Osteoblast (primary cell): ENCODE results near the gene CRYGN. TPM values are rescaled to one million over a fixed set of nuclear protein-coding genes. Genes with fewer than 3 reads are reported as not detected.

ENCODE experiments used
- DNase-seq: peaks from one replicate; pipeline ENCODE4 v3.0.0; 2011; ENCODE audit warnings: low spot score, mixed read lengths; ENCODE audit not compliant: insufficient read length; ENCODE audit errors: missing footprints
- H2AFZ ChIP-seq: 2 replicates; pipeline ENCODE4 v1.6.0; 2011; ENCODE audit warnings: mild to moderate bottlenecking, low read length
- H3K27ac ChIP-seq: 2 replicates; pipeline ENCODE4 v1.5.1; 2011; ENCODE audit warnings: mild to moderate bottlenecking, low read depth, low read length, moderate library complexity
- H3K27me3 ChIP-seq: 2 replicates; pipeline ENCODE4 v1.6.0; 2012; ENCODE audit warnings: mild to moderate bottlenecking, control low read depth, inconsistent platforms, low read length, moderate library complexity; ENCODE audit not compliant: insufficient read depth
- H3K36me3 ChIP-seq: 2 replicates; pipeline ENCODE4 v1.5.1; 2011; ENCODE audit warnings: mild to moderate bottlenecking, low read length, control low read depth, moderate library complexity; ENCODE audit not compliant: insufficient read depth
- H3K4me1 ChIP-seq: 2 replicates; pipeline ENCODE4 v1.5.1; 2011; ENCODE audit warnings: mild to moderate bottlenecking, low read length, control low read depth, moderate library complexity; ENCODE audit not compliant: insufficient read depth
- H3K4me2 ChIP-seq: 2 replicates; pipeline ENCODE4 v1.6.0; 2011; ENCODE audit warnings: mild to moderate bottlenecking, low read length; ENCODE audit not compliant: insufficient read depth
- H3K4me3 ChIP-seq: fragments of 200-600 bp; sonication (generic); 3 replicates; pipeline ENCODE4 v1.5.1; 2012; ENCODE audit warnings: mild to moderate bottlenecking, low read length, inconsistent platforms; ENCODE audit not compliant: insufficient read depth
- H3K79me2 ChIP-seq: 2 replicates; pipeline ENCODE4 v1.6.0; 2012; ENCODE audit warnings: mild to moderate bottlenecking, low read length, control low read depth, inconsistent platforms; ENCODE audit not compliant: insufficient read depth
- H3K9me3 ChIP-seq: 2 replicates; pipeline ENCODE4 v1.5.1; 2011; ENCODE audit warnings: low read depth, low read length, control low read depth
- H4K20me1 ChIP-seq: 2 replicates; pipeline ENCODE4 v1.6.0; 2012; ENCODE audit warnings: mild to moderate bottlenecking, low read length, control low read depth; ENCODE audit not compliant: insufficient read depth
- CTCF ChIP-seq: IDR thresholded peaks from 2 replicates; pipeline ENCODE4 v1.5.1; 2011; ENCODE audit warnings: mild to moderate bottlenecking, low read depth, low read length, moderate library complexity; ENCODE audit errors: extremely low read depth
- total RNA-seq: library from RNA; depleted of rRNA; stranded (reverse); fragments of >200 nt; gene quantifications from 2 replicates; pipeline ENCODE4 v1.2.3, GENCODE V29; 2012

CRYGN gene
- total RNA-seq, 1 donor: 0.72 TPM

- H3K27ac ChIP-seq: no peak overlapping the region
Observed at GRCh38 chr7:151396328-151396970, 43.5 kb downstream of the CRYGN start.

DNA sequence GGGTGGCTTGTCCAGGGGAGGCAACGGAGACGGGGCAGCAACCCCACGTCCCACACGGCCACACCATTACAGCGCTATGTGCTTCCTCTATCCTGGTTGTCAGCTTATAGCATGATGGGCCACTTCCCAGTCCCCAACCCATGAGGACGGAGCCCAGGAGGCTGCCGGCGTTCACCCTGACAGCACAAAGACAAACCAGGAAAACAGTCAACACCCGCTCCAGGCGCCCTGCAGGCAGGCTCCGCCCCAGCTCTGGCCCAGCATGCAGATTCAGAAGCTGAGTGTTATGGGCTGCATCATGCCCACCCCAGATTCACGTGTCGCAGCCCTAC is 44.9 kb downstream of the CRYGN start:
- Histone ChIP-seq H3K9me3 (no peaks in the 10 kb centered on the region), H3K79me2 (no peaks in the 10 kb centered on the region), H3K36me3 (no peaks in the 10 kb centered on the region), H3K4me2 (no peak overlapping the region), H3K27me3 (peaks cover 11% of the 10 kb centered on the region), H2AFZ (no peak overlapping the region), H3K4me3 (no peak overlapping the region), H3K27ac (no peak overlapping the region), H4K20me1 (no peaks in the 10 kb centered on the region), H3K4me1 (no peaks in the 10 kb centered on the region)
- TF ChIP-seq CTCF: no peak
- peak; percentile 15 for DNase-seq

More at GRCh38 chr7:151396328-151396970, 43.5 kb downstream of the CRYGN start:
- Histone ChIP-seq H3K4me2 (no peak overlapping the region), H2AFZ (no peak overlapping the region), H3K36me3 (no peaks in the 10 kb centered on the region), H3K27me3 (peaks cover 7% of the 10 kb centered on the region), H3K4me1 (no peaks in the 10 kb centered on the region), H3K4me3 (no peak overlapping the region), H4K20me1 (no peaks in the 10 kb centered on the region), H3K9me3 (no peaks in the 10 kb centered on the region), H3K79me2 (no peaks in the 10 kb centered on the region)
- peak; percentile 68 for DNase-seq
- TF ChIP-seq CTCF: no peak

DNA sequence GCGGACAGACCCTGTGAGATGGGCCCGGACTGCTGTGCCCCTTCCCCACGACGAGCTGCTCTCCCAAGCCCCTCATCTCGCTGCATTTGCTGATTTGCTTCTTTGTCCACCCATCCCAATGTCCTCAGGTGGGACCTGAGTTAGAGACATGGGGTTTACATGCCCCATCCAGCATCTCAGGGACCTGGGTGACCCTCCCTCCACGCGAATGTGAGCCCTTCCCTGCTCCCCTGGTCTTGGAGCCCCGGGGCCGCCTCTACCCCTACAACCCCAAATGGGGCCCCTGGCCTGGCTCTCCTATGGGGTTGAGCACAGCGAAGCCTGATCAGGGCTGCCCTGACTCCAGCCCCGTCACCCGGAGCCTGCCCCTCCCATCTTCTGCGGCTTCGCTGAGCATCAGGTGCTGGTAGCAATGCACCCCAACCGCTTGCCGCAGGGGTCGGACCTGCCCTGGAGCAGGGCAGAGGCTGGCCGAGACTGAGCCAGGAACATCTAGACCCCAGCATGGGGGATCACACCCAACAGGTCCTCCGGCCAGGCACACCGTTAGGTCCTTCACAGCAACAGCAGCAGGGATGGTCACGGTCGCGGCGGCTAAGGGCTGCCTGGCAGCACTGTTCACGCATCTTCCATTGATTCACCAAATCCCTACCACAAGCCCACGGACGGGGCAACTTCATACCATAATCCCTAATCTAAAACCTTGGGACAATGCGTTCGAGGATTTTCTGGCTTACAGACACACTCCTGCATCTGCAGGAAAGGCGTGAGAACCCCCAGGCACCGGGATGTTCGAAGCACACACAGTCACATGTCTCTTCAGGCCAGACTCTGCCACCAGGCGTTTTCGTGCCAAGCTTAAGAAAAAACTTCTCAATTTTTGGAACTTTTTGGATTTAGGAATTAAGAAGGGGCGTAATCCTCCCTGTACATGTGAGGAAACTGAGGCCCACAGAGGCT is 45.6 kb downstream of the CRYGN start:
- H3K27ac ChIP-seq: no peak overlapping the region
- H3K9me3 ChIP-seq: no peaks in the 10 kb centered on the region
- H3K4me2 ChIP-seq: no peak overlapping the region
- no peaks in the 10 kb centered on the region for H3K36me3 ChIP-seq
- no peak for TF ChIP-seq CTCF
- no peak overlapping the region for H3K4me3 ChIP-seq
- no peaks in the 10 kb centered on the region for H3K79me2 ChIP-seq
- DNase-seq: peak; percentile 39
- no peaks in the 10 kb centered on the region for H3K4me1 ChIP-seq
- H3K27me3 ChIP-seq: peaks cover 8% of the 10 kb centered on the region
- H2AFZ ChIP-seq: no peak overlapping the region
- no peaks in the 10 kb centered on the region for H4K20me1 ChIP-seq
